GM23338 (cell line): ENCODE measurements around the gene CLUH. TPM values are rescaled to one million over a fixed set of nuclear protein-coding genes. Genes with fewer than 3 reads are reported as not detected.

ENCODE experiments used
- ATAC-seq: fragments of 200-7000 bp; cut with Tn5 transposase; 3 replicates; pipeline ENCODE4 v1.9.1; 2020
- DNase-seq: peaks from one replicate; pipeline ENCODE4 v3.0.0-alpha.2; 2015; ENCODE audit warnings: low spot score
- H2AFZ ChIP-seq: fragments of 200-600 bp; sonication (generic); 2 replicates; pipeline ENCODE4 v1.8.0; 2016; ENCODE audit warnings: antibody characterized with exemption, mild to moderate bottlenecking, moderate library complexity
- H3F3A ChIP-seq: fragments of 200-600 bp; sonication (generic); replicated peaks from 2 replicates; pipeline ENCODE4 v1.8.0; 2017; ENCODE audit warnings: antibody characterized with exemption, mixed run types, low read depth
- H3K27ac ChIP-seq: fragments of 200-600 bp; sonication (generic); 2 replicates; pipeline ENCODE4 v1.6.1; 2016; ENCODE audit warnings: low read depth
- H3K27me3 ChIP-seq: fragments of 200-600 bp; sonication (generic); 2 replicates; pipeline ENCODE4 v1.8.0; 2016; ENCODE audit warnings: mild to moderate bottlenecking, mixed run types, moderate library complexity; ENCODE audit not compliant: insufficient read depth
- H3K36me3 ChIP-seq: fragments of 200-600 bp; sonication (generic); 2 replicates; pipeline ENCODE4 v1.8.0; 2016; ENCODE audit warnings: mild to moderate bottlenecking; ENCODE audit not compliant: insufficient read depth
- H3K4me1 ChIP-seq: fragments of 200-600 bp; sonication (generic); 2 replicates; pipeline ENCODE4 v1.8.0; 2016; ENCODE audit warnings: mild to moderate bottlenecking, moderate library complexity; ENCODE audit not compliant: insufficient read depth
- H3K4me2 ChIP-seq: fragments of 200-600 bp; sonication (generic); 2 replicates; pipeline ENCODE4 v1.7.1; 2017; ENCODE audit warnings: mixed run types
- H3K4me3 ChIP-seq: fragments of 200-600 bp; sonication (generic); 2 replicates; pipeline ENCODE4 v1.6.1; 2016; ENCODE audit warnings: mixed run types
- H3K79me2 ChIP-seq: fragments of 200-600 bp; sonication (generic); replicated peaks from 2 replicates; pipeline ENCODE4 v1.8.0; 2017; ENCODE audit warnings: mild to moderate bottlenecking; ENCODE audit not compliant: insufficient read depth
- H3K9me2 ChIP-seq: fragments of 200-600 bp; sonication (generic); 2 replicates; pipeline ENCODE4 v1.8.0; 2017; ENCODE audit not compliant: insufficient read depth
- H4K20me1 ChIP-seq: fragments of 200-600 bp; sonication (generic); replicated peaks from 2 replicates; pipeline ENCODE4 v1.8.0; 2017; ENCODE audit warnings: mild to moderate bottlenecking; ENCODE audit not compliant: insufficient read depth
- H3K27ac Mint-ChIP-seq: 2 replicates; pipeline ENCODE4 v1.8.0; 2020; ENCODE audit warnings: inconsistent platforms, mild to moderate bottlenecking, moderate library complexity, mixed read lengths
- H3K27me3 Mint-ChIP-seq: 3 replicates; pipeline ENCODE4 v1.8.0; 2022; ENCODE audit warnings: low read depth, mild to moderate bottlenecking, moderate library complexity, mixed read lengths, inconsistent platforms; ENCODE audit not compliant: insufficient read depth, poor library complexity
- H3K36me3 Mint-ChIP-seq: 3 replicates; pipeline ENCODE4 v1.8.0; 2021; ENCODE audit warnings: low read depth, mild to moderate bottlenecking, inconsistent platforms, moderate library complexity, mixed read lengths
- H3K4me1 Mint-ChIP-seq: 3 replicates; pipeline ENCODE4 v1.8.0; 2020; ENCODE audit warnings: mild to moderate bottlenecking, inconsistent platforms, mixed read lengths
- H3K4me3 Mint-ChIP-seq: 3 replicates; pipeline ENCODE4 v1.8.0; 2021; ENCODE audit warnings: moderate library complexity, mild to moderate bottlenecking, inconsistent platforms, mixed read lengths
- H3K9me3 Mint-ChIP-seq: 3 replicates; pipeline ENCODE4 v1.8.0; 2020; ENCODE audit warnings: moderate library complexity, mild to moderate bottlenecking, inconsistent platforms, mixed read lengths
- CREB1 ChIP-seq: fragments of 250-450 bp; sonication (Bioruptor Pico); IDR thresholded peaks from 2 replicates; pipeline ENCODE4 v1.5.0; 2020; ENCODE audit warnings: low read depth, mild to moderate bottlenecking, moderate library complexity
- EZH2 ChIP-seq: fragments of 200-600 bp; sonication (generic); IDR thresholded peaks from one replicate; pipeline ENCODE4 v1.8.0; 2017; ENCODE audit warnings: antibody characterized with exemption, mild to moderate bottlenecking, low read depth; ENCODE audit not compliant: unreplicated experiment
- EZH2phosphoT487 ChIP-seq: fragments of 200-600 bp; sonication (generic); IDR thresholded peaks from one replicate; pipeline ENCODE4 v1.8.1; 2018; ENCODE audit warnings: antibody characterized with exemption; ENCODE audit not compliant: unreplicated experiment
- JUNB ChIP-seq: IDR thresholded peaks from one replicate; pipeline ENCODE4 v1.6.1; 2016; ENCODE audit warnings: antibody characterized with exemption; ENCODE audit not compliant: unreplicated experiment
- NANOG ChIP-seq: IDR thresholded peaks from 2 replicates; pipeline ENCODE4 v1.6.1; 2016; ENCODE audit warnings: antibody characterized with exemption, borderline replicate concordance
- POLR2AphosphoS5 ChIP-seq: IDR thresholded peaks from 2 replicates; pipeline ENCODE4 v1.6.1; 2016; ENCODE audit warnings: antibody characterized with exemption, low read depth
- STAT1 ChIP-seq: IDR thresholded peaks from one replicate; pipeline ENCODE4 v1.6.1; 2016; ENCODE audit warnings: antibody characterized with exemption; ENCODE audit not compliant: unreplicated experiment
- ZNF114 ChIP-seq: fragments of 250-450 bp; sonication (Bioruptor Pico); IDR thresholded peaks from 2 replicates; pipeline ENCODE4 v1.5.0; 2020; ENCODE audit warnings: mild to moderate bottlenecking, moderate library complexity
- ZNF331 ChIP-seq: fragments of 250-450 bp; sonication (Bioruptor Pico); IDR thresholded peaks from 2 replicates; pipeline ENCODE4 v1.5.0; 2020; ENCODE audit warnings: low read depth, mild to moderate bottlenecking, moderate library complexity
- polyA plus RNA-seq: library from polyadenylated mRNA; unstranded; fragments of >200 nt; fragmentation: Nextera tagmentation; extraction: Ambion mirVana; gene quantifications from 2 replicates; pipeline ENCODE4 v1.2.1, GENCODE V29; 2016
- total RNA-seq: library from RNA; depleted of rRNA; stranded (reverse); fragments of >200 nt; shearing (Covaris generic); gene quantifications from 2 replicates; pipeline ENCODE4 v1.2.3, GENCODE V29; 2014
- TF ChIP-seq, protein P1 (sequence below), 2 experiments: fragments of 200-600 bp in 1 of 2; sonication (generic) in 1 of 2; conservative IDR thresholded peaks; 2 replicates each; pipeline versions ENCODE4 v1.5.1 to v1.6.1; 2016 to 2017; ENCODE audit warnings: antibody characterized with exemption in 2 of 2, low read depth in 2 of 2, mild to moderate bottlenecking in 2 of 2, moderate library complexity in 1 of 2
- TF ChIP-seq, protein P2 (sequence below): IDR thresholded peaks from one replicate; pipeline ENCODE4 v1.6.1; 2018; ENCODE audit warnings: antibody characterized with exemption; ENCODE audit not compliant: unreplicated experiment
- TF ChIP-seq, protein P3 (sequence below): fragments of 250-450 bp; sonication (Bioruptor Pico); IDR thresholded peaks from 2 replicates; pipeline ENCODE4 v1.5.0; 2020; ENCODE audit warnings: mild to moderate bottlenecking, moderate library complexity
- TF ChIP-seq, protein P4 (sequence below): IDR thresholded peaks from 2 replicates; pipeline ENCODE4 v1.6.1; 2016; ENCODE audit warnings: antibody characterized with exemption

The CLUH gene
- total and polyA plus RNA-seq, 2 experiments from 2014 or later: 23.5 to 90.0 TPM

DNA sequence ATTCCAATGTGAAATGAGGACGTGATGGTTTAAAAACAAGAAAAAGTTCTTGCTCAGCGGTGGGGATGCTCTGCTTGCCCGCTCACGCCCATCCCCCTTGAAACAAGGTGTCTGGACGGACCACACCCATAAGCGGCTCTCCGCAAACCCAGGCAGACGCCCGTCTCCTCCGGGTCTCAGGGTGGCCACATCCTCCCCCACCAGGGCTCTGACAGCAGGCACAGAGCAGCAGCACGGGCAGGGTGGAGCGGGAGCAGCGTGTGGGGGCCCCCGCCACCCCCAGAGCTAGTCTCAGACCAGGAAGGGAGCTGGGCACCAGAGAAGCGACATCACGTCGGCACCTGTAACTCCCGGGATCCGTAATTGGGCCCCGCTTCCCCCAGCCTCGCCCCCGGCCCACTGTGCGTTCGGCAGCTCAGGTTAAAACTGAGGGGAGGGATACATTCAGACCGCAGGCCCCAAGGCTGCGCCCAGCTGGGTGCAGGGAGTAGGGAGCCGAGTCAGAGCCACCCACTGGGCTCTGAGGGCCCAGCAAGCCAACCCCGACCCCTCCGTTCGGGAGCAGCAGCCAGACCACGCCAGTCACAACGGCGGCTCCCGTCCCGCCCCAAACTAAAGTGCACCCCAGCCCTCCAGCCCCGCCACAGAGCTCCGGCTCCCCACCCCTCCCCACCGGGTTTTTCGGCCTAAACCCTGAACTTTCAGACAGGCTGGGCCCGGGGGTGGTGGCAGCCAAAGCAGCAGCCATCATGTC, 22.0 kb downstream of the CLUH start:
- Histone ChIP-seq H3K79me2 (no peaks in the 10 kb centered on the region), H3K27me3 (no peaks in the 10 kb centered on the region), H3K4me1 (peaks cover 13% of the 10 kb centered on the region), H3K4me3 (no peak overlapping the region), H2AFZ (no peak overlapping the region), H3K36me3 (no peaks in the 10 kb centered on the region), H3F3A (peaks cover 20% of the 10 kb centered on the region), H3K4me2 (peak overlapping the region; percentile 38; the same call in 1 of the 2 replicates), H4K20me1 (peaks cover 4% of the 10 kb centered on the region), H3K9me2 (no peaks in the 10 kb centered on the region), H3K27ac (no peak overlapping the region)
- Mint-ChIP-seq H3K36me3 (peaks cover 13% of the 10 kb centered on the region), H3K4me1 (peaks cover 17% of the 10 kb centered on the region; the same call in 2 of the 3 replicates), H3K27ac (peak overlapping the region; percentile 79), H3K9me3 (no peaks in the 10 kb centered on the region), H3K4me3 (no peak overlapping the region), H3K27me3 (peaks cover 24% of the 10 kb centered on the region)
- DNase-seq: no peak
- no peak for TF ChIP-seq EZH2phosphoT487
- TF ChIP-seq, protein P1, sequence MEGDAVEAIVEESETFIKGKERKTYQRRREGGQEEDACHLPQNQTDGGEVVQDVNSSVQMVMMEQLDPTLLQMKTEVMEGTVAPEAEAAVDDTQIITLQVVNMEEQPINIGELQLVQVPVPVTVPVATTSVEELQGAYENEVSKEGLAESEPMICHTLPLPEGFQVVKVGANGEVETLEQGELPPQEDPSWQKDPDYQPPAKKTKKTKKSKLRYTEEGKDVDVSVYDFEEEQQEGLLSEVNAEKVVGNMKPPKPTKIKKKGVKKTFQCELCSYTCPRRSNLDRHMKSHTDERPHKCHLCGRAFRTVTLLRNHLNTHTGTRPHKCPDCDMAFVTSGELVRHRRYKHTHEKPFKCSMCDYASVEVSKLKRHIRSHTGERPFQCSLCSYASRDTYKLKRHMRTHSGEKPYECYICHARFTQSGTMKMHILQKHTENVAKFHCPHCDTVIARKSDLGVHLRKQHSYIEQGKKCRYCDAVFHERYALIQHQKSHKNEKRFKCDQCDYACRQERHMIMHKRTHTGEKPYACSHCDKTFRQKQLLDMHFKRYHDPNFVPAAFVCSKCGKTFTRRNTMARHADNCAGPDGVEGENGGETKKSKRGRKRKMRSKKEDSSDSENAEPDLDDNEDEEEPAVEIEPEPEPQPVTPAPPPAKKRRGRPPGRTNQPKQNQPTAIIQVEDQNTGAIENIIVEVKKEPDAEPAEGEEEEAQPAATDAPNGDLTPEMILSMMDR (conservative IDR thresholded peaks at IDR 0.05; ENCODE audit: low read depth in 2 of 2): no peak
- TF ChIP-seq EZH2: no peak
- TF ChIP-seq, protein P2, sequence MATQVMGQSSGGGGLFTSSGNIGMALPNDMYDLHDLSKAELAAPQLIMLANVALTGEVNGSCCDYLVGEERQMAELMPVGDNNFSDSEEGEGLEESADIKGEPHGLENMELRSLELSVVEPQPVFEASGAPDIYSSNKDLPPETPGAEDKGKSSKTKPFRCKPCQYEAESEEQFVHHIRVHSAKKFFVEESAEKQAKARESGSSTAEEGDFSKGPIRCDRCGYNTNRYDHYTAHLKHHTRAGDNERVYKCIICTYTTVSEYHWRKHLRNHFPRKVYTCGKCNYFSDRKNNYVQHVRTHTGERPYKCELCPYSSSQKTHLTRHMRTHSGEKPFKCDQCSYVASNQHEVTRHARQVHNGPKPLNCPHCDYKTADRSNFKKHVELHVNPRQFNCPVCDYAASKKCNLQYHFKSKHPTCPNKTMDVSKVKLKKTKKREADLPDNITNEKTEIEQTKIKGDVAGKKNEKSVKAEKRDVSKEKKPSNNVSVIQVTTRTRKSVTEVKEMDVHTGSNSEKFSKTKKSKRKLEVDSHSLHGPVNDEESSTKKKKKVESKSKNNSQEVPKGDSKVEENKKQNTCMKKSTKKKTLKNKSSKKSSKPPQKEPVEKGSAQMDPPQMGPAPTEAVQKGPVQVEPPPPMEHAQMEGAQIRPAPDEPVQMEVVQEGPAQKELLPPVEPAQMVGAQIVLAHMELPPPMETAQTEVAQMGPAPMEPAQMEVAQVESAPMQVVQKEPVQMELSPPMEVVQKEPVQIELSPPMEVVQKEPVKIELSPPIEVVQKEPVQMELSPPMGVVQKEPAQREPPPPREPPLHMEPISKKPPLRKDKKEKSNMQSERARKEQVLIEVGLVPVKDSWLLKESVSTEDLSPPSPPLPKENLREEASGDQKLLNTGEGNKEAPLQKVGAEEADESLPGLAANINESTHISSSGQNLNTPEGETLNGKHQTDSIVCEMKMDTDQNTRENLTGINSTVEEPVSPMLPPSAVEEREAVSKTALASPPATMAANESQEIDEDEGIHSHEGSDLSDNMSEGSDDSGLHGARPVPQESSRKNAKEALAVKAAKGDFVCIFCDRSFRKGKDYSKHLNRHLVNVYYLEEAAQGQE: no peak
- TF ChIP-seq, protein P3, sequence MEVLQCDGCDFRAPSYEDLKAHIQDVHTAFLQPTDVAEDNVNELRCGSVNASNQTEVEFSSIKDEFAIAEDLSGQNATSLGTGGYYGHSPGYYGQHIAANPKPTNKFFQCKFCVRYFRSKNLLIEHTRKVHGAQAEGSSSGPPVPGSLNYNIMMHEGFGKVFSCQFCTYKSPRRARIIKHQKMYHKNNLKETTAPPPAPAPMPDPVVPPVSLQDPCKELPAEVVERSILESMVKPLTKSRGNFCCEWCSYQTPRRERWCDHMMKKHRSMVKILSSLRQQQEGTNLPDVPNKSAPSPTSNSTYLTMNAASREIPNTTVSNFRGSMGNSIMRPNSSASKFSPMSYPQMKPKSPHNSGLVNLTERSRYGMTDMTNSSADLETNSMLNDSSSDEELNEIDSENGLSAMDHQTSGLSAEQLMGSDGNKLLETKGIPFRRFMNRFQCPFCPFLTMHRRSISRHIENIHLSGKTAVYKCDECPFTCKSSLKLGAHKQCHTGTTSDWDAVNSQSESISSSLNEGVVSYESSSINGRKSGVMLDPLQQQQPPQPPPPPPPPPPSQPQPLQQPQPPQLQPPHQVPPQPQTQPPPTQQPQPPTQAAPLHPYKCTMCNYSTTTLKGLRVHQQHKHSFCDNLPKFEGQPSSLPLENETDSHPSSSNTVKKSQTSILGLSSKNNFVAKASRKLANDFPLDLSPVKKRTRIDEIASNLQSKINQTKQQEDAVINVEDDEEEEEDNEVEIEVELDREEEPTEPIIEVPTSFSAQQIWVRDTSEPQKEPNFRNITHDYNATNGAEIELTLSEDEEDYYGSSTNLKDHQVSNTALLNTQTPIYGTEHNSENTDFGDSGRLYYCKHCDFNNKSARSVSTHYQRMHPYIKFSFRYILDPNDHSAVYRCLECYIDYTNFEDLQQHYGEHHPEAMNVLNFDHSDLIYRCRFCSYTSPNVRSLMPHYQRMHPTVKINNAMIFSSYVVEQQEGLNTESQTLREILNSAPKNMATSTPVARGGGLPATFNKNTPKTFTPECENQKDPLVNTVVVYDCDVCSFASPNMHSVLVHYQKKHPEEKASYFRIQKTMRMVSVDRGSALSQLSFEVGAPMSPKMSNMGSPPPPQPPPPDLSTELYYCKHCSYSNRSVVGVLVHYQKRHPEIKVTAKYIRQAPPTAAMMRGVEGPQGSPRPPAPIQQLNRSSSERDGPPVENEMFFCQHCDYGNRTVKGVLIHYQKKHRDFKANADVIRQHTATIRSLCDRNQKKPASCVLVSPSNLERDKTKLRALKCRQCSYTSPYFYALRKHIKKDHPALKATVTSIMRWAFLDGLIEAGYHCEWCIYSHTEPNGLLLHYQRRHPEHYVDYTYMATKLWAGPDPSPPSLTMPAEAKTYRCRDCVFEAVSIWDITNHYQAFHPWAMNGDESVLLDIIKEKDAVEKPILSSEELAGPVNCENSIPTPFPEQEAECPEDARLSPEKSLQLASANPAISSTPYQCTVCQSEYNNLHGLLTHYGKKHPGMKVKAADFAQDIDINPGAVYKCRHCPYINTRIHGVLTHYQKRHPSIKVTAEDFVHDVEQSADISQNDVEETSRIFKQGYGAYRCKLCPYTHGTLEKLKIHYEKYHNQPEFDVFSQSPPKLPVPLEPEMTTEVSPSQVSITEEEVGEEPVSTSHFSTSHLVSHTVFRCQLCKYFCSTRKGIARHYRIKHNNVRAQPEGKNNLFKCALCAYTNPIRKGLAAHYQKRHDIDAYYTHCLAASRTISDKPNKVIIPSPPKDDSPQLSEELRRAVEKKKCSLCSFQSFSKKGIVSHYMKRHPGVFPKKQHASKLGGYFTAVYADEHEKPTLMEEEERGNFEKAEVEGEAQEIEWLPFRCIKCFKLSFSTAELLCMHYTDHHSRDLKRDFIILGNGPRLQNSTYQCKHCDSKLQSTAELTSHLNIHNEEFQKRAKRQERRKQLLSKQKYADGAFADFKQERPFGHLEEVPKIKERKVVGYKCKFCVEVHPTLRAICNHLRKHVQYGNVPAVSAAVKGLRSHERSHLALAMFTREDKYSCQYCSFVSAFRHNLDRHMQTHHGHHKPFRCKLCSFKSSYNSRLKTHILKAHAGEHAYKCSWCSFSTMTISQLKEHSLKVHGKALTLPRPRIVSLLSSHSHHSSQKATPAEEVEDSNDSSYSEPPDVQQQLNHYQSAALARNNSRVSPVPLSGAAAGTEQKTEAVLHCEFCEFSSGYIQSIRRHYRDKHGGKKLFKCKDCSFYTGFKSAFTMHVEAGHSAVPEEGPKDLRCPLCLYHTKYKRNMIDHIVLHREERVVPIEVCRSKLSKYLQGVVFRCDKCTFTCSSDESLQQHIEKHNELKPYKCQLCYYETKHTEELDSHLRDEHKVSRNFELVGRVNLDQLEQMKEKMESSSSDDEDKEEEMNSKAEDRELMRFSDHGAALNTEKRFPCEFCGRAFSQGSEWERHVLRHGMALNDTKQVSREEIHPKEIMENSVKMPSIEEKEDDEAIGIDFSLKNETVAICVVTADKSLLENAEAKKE: no peak
- TF ChIP-seq CREB1: no peak
- TF ChIP-seq JUNB: no peak
- TF ChIP-seq NANOG: no peak
- no peak for TF ChIP-seq ZNF331 (CRISPR knock-in tag)
- TF ChIP-seq STAT1: no peak
- TF ChIP-seq, protein P4, sequence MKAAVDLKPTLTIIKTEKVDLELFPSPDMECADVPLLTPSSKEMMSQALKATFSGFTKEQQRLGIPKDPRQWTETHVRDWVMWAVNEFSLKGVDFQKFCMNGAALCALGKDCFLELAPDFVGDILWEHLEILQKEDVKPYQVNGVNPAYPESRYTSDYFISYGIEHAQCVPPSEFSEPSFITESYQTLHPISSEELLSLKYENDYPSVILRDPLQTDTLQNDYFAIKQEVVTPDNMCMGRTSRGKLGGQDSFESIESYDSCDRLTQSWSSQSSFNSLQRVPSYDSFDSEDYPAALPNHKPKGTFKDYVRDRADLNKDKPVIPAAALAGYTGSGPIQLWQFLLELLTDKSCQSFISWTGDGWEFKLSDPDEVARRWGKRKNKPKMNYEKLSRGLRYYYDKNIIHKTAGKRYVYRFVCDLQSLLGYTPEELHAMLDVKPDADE: no peak
- no peak for TF ChIP-seq ZNF114 (CRISPR knock-in tag)
- no peak for TF ChIP-seq POLR2AphosphoS5
- ATAC-seq: peak; percentile 3; the same call in 2 of the 3 replicates
